Glutamatergic neuron (in vitro differentiated cells): ENCODE results near the gene RAD1. TPM values are rescaled to one million over a fixed set of nuclear protein-coding genes. Genes with fewer than 3 reads are reported as not detected.

Experiments used
- DNase-seq: peaks from one replicate; pipeline ENCODE4 v3.0.0; 2022
- H3K27ac Mint-ChIP-seq: one replicate; pipeline ENCODE4 v1.8.0; 2020; ENCODE audit warnings: mild to moderate bottlenecking, mixed read lengths, inconsistent platforms; ENCODE audit not compliant: unreplicated experiment
- H3K27me3 Mint-ChIP-seq: one replicate; pipeline ENCODE4 v1.8.0; 2020; ENCODE audit warnings: mild to moderate bottlenecking, moderate library complexity, mixed read lengths, inconsistent platforms; ENCODE audit not compliant: unreplicated experiment
- H3K36me3 Mint-ChIP-seq: one replicate; pipeline ENCODE4 v1.8.0; 2020; ENCODE audit warnings: mild to moderate bottlenecking, mixed read lengths, inconsistent platforms; ENCODE audit not compliant: unreplicated experiment
- H3K4me1 Mint-ChIP-seq: one replicate; pipeline ENCODE4 v1.8.0; 2020; ENCODE audit warnings: mild to moderate bottlenecking, low read depth, mixed read lengths, inconsistent platforms; ENCODE audit not compliant: unreplicated experiment
- H3K4me3 Mint-ChIP-seq: one replicate; pipeline ENCODE4 v1.8.0; 2020; ENCODE audit warnings: mild to moderate bottlenecking, mixed read lengths, inconsistent platforms; ENCODE audit not compliant: unreplicated experiment
- H3K9me3 Mint-ChIP-seq: one replicate; pipeline ENCODE4 v1.8.0; 2020; ENCODE audit warnings: mild to moderate bottlenecking, moderate library complexity, mixed read lengths, inconsistent platforms; ENCODE audit not compliant: unreplicated experiment
- total RNA-seq: library from RNA; stranded (reverse); fragmentation: NEBNext Ultra II Directional; extraction: Animal tissue kit (Norgen Biotek cat#: 25700); gene quantifications from one replicate; pipeline ENCODE4 v1.2.1, GENCODE V29; 2021; ENCODE audit not compliant: unreplicated experiment
- TF ChIP-seq, protein P1 (sequence below): fragments of 200-600 bp; sonication (generic); IDR thresholded peaks from one replicate; pipeline ENCODE4 v1.5.0; 2021; ENCODE audit not compliant: partially characterized antibody, unreplicated experiment

RAD1 gene
- total RNA-seq, 1 donor from 2014 or later: 21.9 TPM

DNA sequence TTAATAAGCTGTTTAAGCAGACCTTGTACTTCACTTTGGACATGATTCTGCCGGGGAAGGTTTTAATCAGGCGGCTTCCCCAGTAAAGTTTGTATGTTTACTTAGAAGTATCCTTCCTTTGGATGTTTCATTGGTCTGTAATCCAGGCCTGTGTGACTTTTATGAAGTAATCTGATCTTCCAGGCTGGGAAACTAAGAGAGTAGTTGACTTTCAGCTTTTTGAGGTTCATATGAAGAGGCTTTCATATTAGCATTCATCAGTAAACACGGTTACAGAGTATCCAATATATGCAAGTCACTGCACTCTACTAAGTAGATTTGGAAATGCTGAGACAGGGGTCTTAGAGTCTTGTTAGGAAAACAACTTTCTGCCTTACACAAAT, 15.1 kb upstream of the RAD1 start:
- peak overlapping the region; percentile 95 for H3K4me3 Mint-ChIP-seq
- TF ChIP-seq, protein P1, sequence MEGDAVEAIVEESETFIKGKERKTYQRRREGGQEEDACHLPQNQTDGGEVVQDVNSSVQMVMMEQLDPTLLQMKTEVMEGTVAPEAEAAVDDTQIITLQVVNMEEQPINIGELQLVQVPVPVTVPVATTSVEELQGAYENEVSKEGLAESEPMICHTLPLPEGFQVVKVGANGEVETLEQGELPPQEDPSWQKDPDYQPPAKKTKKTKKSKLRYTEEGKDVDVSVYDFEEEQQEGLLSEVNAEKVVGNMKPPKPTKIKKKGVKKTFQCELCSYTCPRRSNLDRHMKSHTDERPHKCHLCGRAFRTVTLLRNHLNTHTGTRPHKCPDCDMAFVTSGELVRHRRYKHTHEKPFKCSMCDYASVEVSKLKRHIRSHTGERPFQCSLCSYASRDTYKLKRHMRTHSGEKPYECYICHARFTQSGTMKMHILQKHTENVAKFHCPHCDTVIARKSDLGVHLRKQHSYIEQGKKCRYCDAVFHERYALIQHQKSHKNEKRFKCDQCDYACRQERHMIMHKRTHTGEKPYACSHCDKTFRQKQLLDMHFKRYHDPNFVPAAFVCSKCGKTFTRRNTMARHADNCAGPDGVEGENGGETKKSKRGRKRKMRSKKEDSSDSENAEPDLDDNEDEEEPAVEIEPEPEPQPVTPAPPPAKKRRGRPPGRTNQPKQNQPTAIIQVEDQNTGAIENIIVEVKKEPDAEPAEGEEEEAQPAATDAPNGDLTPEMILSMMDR: no peak
- peaks cover 6% of the 10 kb centered on the region for H3K27me3 Mint-ChIP-seq
- no peaks in the 10 kb centered on the region for H3K36me3 Mint-ChIP-seq
- H3K4me1 Mint-ChIP-seq: peaks cover 11% of the 10 kb centered on the region
- H3K27ac Mint-ChIP-seq: peak overlapping the region; percentile 88
- DNase-seq: no peak
- H3K9me3 Mint-ChIP-seq: peaks cover 10% of the 10 kb centered on the region

- peak; percentile 78 for DNase-seq
- peak overlapping the region; percentile 95 for H3K4me3 Mint-ChIP-seq
- H3K4me1 Mint-ChIP-seq: peaks cover 11% of the 10 kb centered on the region
- TF ChIP-seq, protein P1: no peak
- peak overlapping the region; percentile 88 for H3K27ac Mint-ChIP-seq
- H3K36me3 Mint-ChIP-seq: no peaks in the 10 kb centered on the region
- peaks cover 10% of the 10 kb centered on the region for H3K9me3 Mint-ChIP-seq
- H3K27me3 Mint-ChIP-seq: peaks cover 6% of the 10 kb centered on the region
Observed at GRCh38 chr5:34929720-34930461, 14.6 kb upstream of the RAD1 start.

DNA sequence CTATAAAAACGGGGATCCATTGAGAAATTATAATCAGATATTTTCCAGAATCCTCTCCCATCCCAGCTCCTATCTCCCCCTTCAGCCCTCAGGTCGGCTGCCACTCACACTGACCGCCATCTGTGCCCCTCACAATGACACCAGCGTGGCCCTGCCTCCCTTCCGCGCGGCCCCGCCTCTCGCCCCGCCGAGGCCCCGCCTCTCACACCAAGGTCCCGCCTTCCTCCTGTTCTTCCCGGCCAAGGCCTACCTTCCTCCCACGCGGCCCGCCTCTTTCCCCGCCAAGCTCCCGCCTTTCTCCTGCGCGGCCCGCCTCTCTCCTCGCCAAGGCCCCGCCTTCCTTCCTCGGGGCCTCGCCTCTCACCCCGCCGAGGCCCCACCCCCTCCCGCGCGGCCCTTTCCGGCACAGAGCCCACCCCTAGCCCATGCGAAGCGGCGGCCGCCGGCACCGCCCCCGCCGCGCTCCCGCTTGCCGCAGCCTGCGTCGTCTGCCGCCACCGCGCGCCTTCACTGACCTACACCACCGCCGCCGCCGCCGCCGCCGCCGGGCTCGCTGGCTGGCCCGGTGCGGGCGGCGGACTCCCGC, 13.9 kb upstream of the RAD1 start, which contains the start of gene DNAJC21:
DNAJC21 (plus strand) TSS at position 426 of the 586 bp plus-strand sequence. CDS start 261 bp downstream, outside the sequence.
- TF ChIP-seq, protein P1: no peak
- Mint-ChIP-seq H3K9me3 (peaks cover 10% of the 10 kb centered on the region), H3K4me1 (peaks cover 11% of the 10 kb centered on the region), H3K27ac (peak within 1 kb of the TSS; percentile 96), H3K36me3 (no peaks in the 10 kb centered on the region), H3K27me3 (peaks cover 6% of the 10 kb centered on the region), H3K4me3 (peak within 1 kb of the TSS; percentile 95)
- DNase-seq: peak; percentile 99

DNA sequence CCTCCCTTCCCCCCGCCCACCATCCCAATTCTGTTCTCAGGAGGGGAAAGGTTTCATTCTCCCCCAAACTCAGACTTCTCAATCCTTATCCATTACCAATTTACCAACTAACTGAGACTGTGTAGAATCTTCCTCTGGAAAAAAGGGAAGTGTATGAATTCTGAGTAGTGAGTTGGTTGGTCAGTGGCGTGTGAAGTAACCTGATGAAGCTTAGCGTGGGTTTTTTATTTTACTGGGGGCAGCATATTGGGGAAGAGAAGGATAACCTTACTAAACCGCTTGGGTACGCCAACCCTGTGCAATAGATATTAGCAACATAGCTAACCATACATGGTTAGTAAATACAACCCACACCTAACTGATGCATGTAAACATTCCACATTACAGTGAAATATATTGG, 13.0 kb upstream of the RAD1 start:
- no peaks in the 10 kb centered on the region for H3K36me3 Mint-ChIP-seq

More for the DNA sequence above, 13.0 kb upstream of the RAD1 start:
- peaks cover 10% of the 10 kb centered on the region for H3K9me3 Mint-ChIP-seq
- TF ChIP-seq, protein P1: no peak
- peaks cover 6% of the 10 kb centered on the region for H3K27me3 Mint-ChIP-seq
- peaks cover 11% of the 10 kb centered on the region for H3K4me1 Mint-ChIP-seq
- H3K4me3 Mint-ChIP-seq: peak overlapping the region; percentile 77
- DNase-seq: no peak
- peak overlapping the region; percentile 88 for H3K27ac Mint-ChIP-seq
